IgD-negative memory B cell (primary cell): ENCODE data around the gene MAPKAP1. TPM values are rescaled to one million over a fixed set of nuclear protein-coding genes. Genes with fewer than 3 reads are reported as not detected.

Source experiments
- H3K27ac Mint-ChIP-seq, 3 donors: one replicate each; pipeline ENCODE4 v1.8.0; 2020 to 2022; ENCODE audit warnings: mild to moderate bottlenecking in 3 of 3, mixed read lengths in 3 of 3, moderate library complexity in 1 of 3
- H3K27me3 Mint-ChIP-seq: one replicate; pipeline ENCODE4 v1.8.0; 2021; ENCODE audit warnings: mixed read lengths
- H3K36me3 Mint-ChIP-seq: one replicate; pipeline ENCODE4 v1.8.0; 2020; ENCODE audit warnings: mild to moderate bottlenecking, mixed read lengths
- H3K4me1 Mint-ChIP-seq, 3 donors: one replicate each; pipeline ENCODE4 v1.8.0; 2020 to 2022; ENCODE audit warnings: mixed read lengths in 3 of 3, mild to moderate bottlenecking in 1 of 3
- H3K4me3 Mint-ChIP-seq, 4 donors: one replicate each; pipeline ENCODE4 v1.8.0; 2020 to 2022; ENCODE audit warnings: mild to moderate bottlenecking in 4 of 4, mixed read lengths in 4 of 4, moderate library complexity in 3 of 4
- H3K9me3 Mint-ChIP-seq, 3 donors: one replicate each; pipeline ENCODE4 v1.8.0; 2020 to 2021; ENCODE audit warnings: mixed read lengths in 3 of 3, mild to moderate bottlenecking in 1 of 3
- polyA plus RNA-seq: library from polyadenylated mRNA; unstranded; fragments of 300-500 nt; fragmentation: Illumina TruSeq; gene quantifications from one replicate; pipeline ENCODE4 v1.2.3, GENCODE V29; 2021

MAPKAP1 gene
- polyA plus RNA-seq, 1 donor from 2014 or later = 74.7 TPM

GRCh38 chr9:125428060-125428901 is 278.7 kb downstream of the MAPKAP1 start:
- Mint-ChIP-seq H3K9me3 (no peaks in the 10 kb centered on the region), H3K4me3 (peak overlapping the region in 1 of 4 donors; percentile 39), H3K27ac (no peak overlapping the region), H3K4me1 (peaks cover 0 to 2% (median 0%) of the 10 kb centered on the region in 3 donors), H3K36me3 (no peaks in the 10 kb centered on the region), H3K27me3 (no peaks in the 10 kb centered on the region)

- peaks cover 0 to 2% (median 0%) of the 10 kb centered on the region in 3 donors for H3K4me1 Mint-ChIP-seq
- H3K9me3 Mint-ChIP-seq = no peaks in the 10 kb centered on the region
- H3K27me3 Mint-ChIP-seq = no peaks in the 10 kb centered on the region
- peaks cover 1% of the 10 kb centered on the region for H3K36me3 Mint-ChIP-seq
- H3K4me3 Mint-ChIP-seq = no peak overlapping the region
- H3K27ac Mint-ChIP-seq = no peak overlapping the region
Observed at GRCh38 chr9:125427556-125427955, 279.5 kb downstream of the MAPKAP1 start.

GRCh38 chr9:125426926-125427325 is 280.1 kb downstream of the MAPKAP1 start:
- H3K4me1 Mint-ChIP-seq = peaks cover 0 to 2% (median 0%) of the 10 kb centered on the region in 3 donors
- peaks cover 2% of the 10 kb centered on the region for H3K36me3 Mint-ChIP-seq
- no peak overlapping the region for H3K27ac Mint-ChIP-seq
- H3K9me3 Mint-ChIP-seq = no peaks in the 10 kb centered on the region
- no peaks in the 10 kb centered on the region for H3K27me3 Mint-ChIP-seq
- no peak overlapping the region for H3K4me3 Mint-ChIP-seq

GRCh38 chr9:125425901-125426515 is 281.0 kb downstream of the MAPKAP1 start:
- Mint-ChIP-seq H3K27me3 (no peaks in the 10 kb centered on the region), H3K27ac (no peak overlapping the region), H3K36me3 (peaks cover 2% of the 10 kb centered on the region), H3K4me1 (no peaks in the 10 kb centered on the region), H3K9me3 (no peaks in the 10 kb centered on the region), H3K4me3 (no peak overlapping the region)

- Mint-ChIP-seq H3K4me3 (no peak overlapping the region), H3K9me3 (no peaks in the 10 kb centered on the region), H3K27ac (no peak overlapping the region), H3K27me3 (no peaks in the 10 kb centered on the region), H3K4me1 (no peaks in the 10 kb centered on the region), H3K36me3 (peaks cover 2% of the 10 kb centered on the region)
Observed at GRCh38 chr9:125425170-125425897, 281.7 kb downstream of the MAPKAP1 start.

GRCh38 chr9:125423964-125424363 is 283.0 kb downstream of the MAPKAP1 start:
- Mint-ChIP-seq H3K27me3 (no peaks in the 10 kb centered on the region), H3K9me3 (no peaks in the 10 kb centered on the region)

GRCh38 chr9:125422853-125423252 is 284.2 kb downstream of the MAPKAP1 start:
- no peaks in the 10 kb centered on the region for H3K27me3 Mint-ChIP-seq

More at GRCh38 chr9:125423964-125424363, 283.0 kb downstream of the MAPKAP1 start:
- peaks cover 0 to 1% (median 0%) of the 10 kb centered on the region in 3 donors for H3K4me1 Mint-ChIP-seq
- H3K36me3 Mint-ChIP-seq = peaks cover 2% of the 10 kb centered on the region
- no peak overlapping the region for H3K27ac Mint-ChIP-seq
- H3K4me3 Mint-ChIP-seq = no peak overlapping the region

GRCh38 chr9:125421591-125422181 is 285.3 kb downstream of the MAPKAP1 start:
- Mint-ChIP-seq H3K9me3 (no peaks in the 10 kb centered on the region), H3K27me3 (no peaks in the 10 kb centered on the region), H3K27ac (peak overlapping the region in 1 of 3 donors; percentile 5), H3K4me1 (peaks cover 0 to 1% (median 0%) of the 10 kb centered on the region in 3 donors), H3K36me3 (peaks cover 2% of the 10 kb centered on the region), H3K4me3 (no peak overlapping the region)

More at GRCh38 chr9:125422853-125423252, 284.2 kb downstream of the MAPKAP1 start:
- H3K9me3 Mint-ChIP-seq = no peaks in the 10 kb centered on the region
- H3K4me1 Mint-ChIP-seq = peaks cover 0 to 1% (median 0%) of the 10 kb centered on the region in 3 donors
- H3K4me3 Mint-ChIP-seq = no peak overlapping the region
- peaks cover 2% of the 10 kb centered on the region for H3K36me3 Mint-ChIP-seq
- no peak overlapping the region for H3K27ac Mint-ChIP-seq

- Mint-ChIP-seq H3K27me3 (no peaks in the 10 kb centered on the region), H3K27ac (peak overlapping the region in 1 of 3 donors; percentile 5), H3K4me1 (peaks cover 0 to 1% (median 0%) of the 10 kb centered on the region in 3 donors), H3K4me3 (no peak overlapping the region), H3K36me3 (peaks cover 2% of the 10 kb centered on the region), H3K9me3 (no peaks in the 10 kb centered on the region)
Observed at GRCh38 chr9:125421166-125421565, 285.8 kb downstream of the MAPKAP1 start.

GRCh38 chr9:125418404-125418803 is 288.6 kb downstream of the MAPKAP1 start:
- Mint-ChIP-seq H3K27ac (no peak overlapping the region), H3K27me3 (no peaks in the 10 kb centered on the region), H3K4me1 (peaks cover 0 to 1% (median 0%) of the 10 kb centered on the region in 3 donors), H3K36me3 (peaks cover 2% of the 10 kb centered on the region), H3K9me3 (no peaks in the 10 kb centered on the region), H3K4me3 (no peak overlapping the region)

- Mint-ChIP-seq H3K27me3 (peaks cover 2% of the 10 kb centered on the region), H3K36me3 (no peaks in the 10 kb centered on the region), H3K9me3 (no peaks in the 10 kb centered on the region), H3K27ac (no peak overlapping the region), H3K4me1 (peaks cover 0 to 1% (median 0%) of the 10 kb centered on the region in 3 donors), H3K4me3 (no peak overlapping the region)
Observed at GRCh38 chr9:125416517-125416916, 290.5 kb downstream of the MAPKAP1 start.

GRCh38 chr9:125415583-125416460 is 291.2 kb downstream of the MAPKAP1 start:
- Mint-ChIP-seq H3K9me3 (no peaks in the 10 kb centered on the region), H3K4me1 (peaks cover 0 to 1% (median 0%) of the 10 kb centered on the region in 3 donors), H3K27me3 (peaks cover 2% of the 10 kb centered on the region), H3K27ac (no peak overlapping the region), H3K36me3 (no peaks in the 10 kb centered on the region), H3K4me3 (no peak overlapping the region)

- no peak overlapping the region for H3K4me3 Mint-ChIP-seq
- H3K9me3 Mint-ChIP-seq = peaks cover 0 to 3% (median 0%) of the 10 kb centered on the region in 3 donors
- H3K4me1 Mint-ChIP-seq = peaks cover 0 to 9% (median 6%) of the 10 kb centered on the region in 3 donors
- no peaks in the 10 kb centered on the region for H3K36me3 Mint-ChIP-seq
- peaks cover 7% of the 10 kb centered on the region for H3K27me3 Mint-ChIP-seq
- H3K27ac Mint-ChIP-seq = no peak overlapping the region
Observed at GRCh38 chr9:125413579-125413978, 293.4 kb downstream of the MAPKAP1 start.

- Mint-ChIP-seq H3K36me3 (no peaks in the 10 kb centered on the region), H3K27ac (no peak overlapping the region), H3K9me3 (peaks cover 0 to 3% (median 0%) of the 10 kb centered on the region in 3 donors), H3K4me3 (no peak overlapping the region), H3K4me1 (peaks cover 0 to 11% (median 9%) of the 10 kb centered on the region in 3 donors), H3K27me3 (peaks cover 14% of the 10 kb centered on the region)
Observed at GRCh38 chr9:125412166-125412565, 294.8 kb downstream of the MAPKAP1 start.
